HepG2 (cell line): ENCODE results near the gene PLIN3. TPM values are rescaled to one million over a fixed set of nuclear protein-coding genes. Genes with fewer than 3 reads are reported as not detected.
A peak's percentile ranks its signal among the peaks of the same experiment; 100 is the strongest.

ENCODE experiments used
- ADNP ChIP-seq: sonication (generic); formaldehyde crosslinking; IDR thresholded peaks from 2 replicates; pipeline ENCODE4 v1.4.0; 2020; ENCODE audit warnings: missing genetic modification reagents
- ARHGAP35 ChIP-seq: sonication (generic); formaldehyde crosslinking; IDR thresholded peaks from 2 replicates; pipeline ENCODE4 v1.9.0; 2022; ENCODE audit warnings: mild to moderate bottlenecking, inconsistent platforms, moderate library complexity, missing genetic modification reagents, borderline replicate concordance
- CBFB ChIP-seq: sonication (generic); formaldehyde crosslinking; IDR thresholded peaks from 2 replicates; pipeline ENCODE4 v1.4.0; 2020; ENCODE audit warnings: missing genetic modification reagents
- FOXK2 ChIP-seq: fragments of 450-650 bp; IDR thresholded peaks from 2 replicates; pipeline ENCODE4 v1.6.1; 2016
- HNF4G ChIP-seq, 2 experiments: sonication (generic) in 1 of 2; formaldehyde crosslinking in 1 of 2; IDR thresholded peaks; 2 replicates each; pipeline versions ENCODE4 v1.4.0 to v1.6.1; 2011 to 2020; ENCODE audit warnings: borderline replicate concordance in 2 of 2, low read depth in 2 of 2, mild to moderate bottlenecking in 2 of 2, low read length in 1 of 2, missing genetic modification reagents in 1 of 2, moderate library complexity in 1 of 2
- KLF11 ChIP-seq: IDR thresholded peaks from 2 replicates; pipeline ENCODE4 v1.6.1; 2016; ENCODE audit warnings: missing compliant biosample characterization
- MXI1 ChIP-seq: IDR thresholded peaks from 3 replicates; pipeline ENCODE4 v1.6.1; 2012; ENCODE audit warnings: low read depth, low read length, inconsistent platforms, borderline replicate concordance
- PBX3 ChIP-seq: sonication (generic); formaldehyde crosslinking; IDR thresholded peaks from 2 replicates; pipeline ENCODE4 v1.8.1; 2023; ENCODE audit warnings: missing genetic modification reagents, inconsistent platforms, borderline replicate concordance
- POGZ ChIP-seq: sonication (generic); formaldehyde crosslinking; IDR thresholded peaks from 2 replicates; pipeline ENCODE4 v1.4.0; 2020; ENCODE audit warnings: mild to moderate bottlenecking, missing genetic modification reagents
- TFE3 ChIP-seq: IDR thresholded peaks from 2 replicates; pipeline ENCODE4 v1.6.1; 2016
- ZBTB44 ChIP-seq: sonication (generic); formaldehyde crosslinking; IDR thresholded peaks from 2 replicates; pipeline ENCODE4 v1.4.0; 2020; ENCODE audit warnings: missing genetic modification reagents
- ZBTB8A ChIP-seq: sonication (generic); formaldehyde crosslinking; IDR thresholded peaks from 2 replicates; pipeline ENCODE4 v1.4.0; 2020; ENCODE audit warnings: mild to moderate bottlenecking, low read depth, missing genetic modification reagents, borderline replicate concordance
- ZFP91 ChIP-seq: sonication (generic); formaldehyde crosslinking; IDR thresholded peaks from 2 replicates; pipeline ENCODE4 v1.9.0; 2022; ENCODE audit warnings: missing genetic modification reagents, mild to moderate bottlenecking, borderline replicate concordance
- ZNF30 ChIP-seq: sonication (generic); formaldehyde crosslinking; IDR thresholded peaks from 2 replicates; pipeline ENCODE4 v1.5.0; 2020; ENCODE audit warnings: mild to moderate bottlenecking, missing genetic modification reagents
- ZNF597 ChIP-seq: sonication (generic); formaldehyde crosslinking; IDR thresholded peaks from 2 replicates; pipeline ENCODE4 v1.5.0; 2020; ENCODE audit warnings: missing genetic modification reagents
- ZNF614 ChIP-seq: IDR thresholded peaks from 2 replicates; pipeline ENCODE4 v1.6.1; 2018; ENCODE audit warnings: missing biosample characterization, missing genetic modification reagents, inconsistent platforms, borderline replicate concordance
- ZNF710 ChIP-seq: sonication (generic); formaldehyde crosslinking; IDR thresholded peaks from 2 replicates; pipeline ENCODE4 v1.5.0; 2020; ENCODE audit warnings: mild to moderate bottlenecking, missing genetic modification reagents, borderline replicate concordance
- ZSCAN12 ChIP-seq: sonication (generic); formaldehyde crosslinking; IDR thresholded peaks from 2 replicates; pipeline ENCODE4 v1.9.0; 2021; ENCODE audit warnings: mild to moderate bottlenecking, missing genetic modification reagents
- polyA plus RNA-seq, 8 experiments: library from polyadenylated mRNA; depleted of rRNA in 3 of 8; stranded (reverse) in 7 of 8; unstranded in 1 of 8; fragments of >200 nt; fragmentation: Illumina TruSeq in 4 of 8; extraction: Trizol in 4 of 8; gene quantifications; 2 replicates each; pipeline versions ENCODE4 v1.2.1 to v1.2.3, GENCODE V29; 2011 to 2016; ENCODE audit warnings: low read depth in 4 of 8, missing spikeins in 1 of 8, mixed read lengths in 1 of 8; ENCODE audit not compliant: insufficient read depth in 1 of 8
- total RNA-seq, 5 experiments: library from RNA; depleted of rRNA; stranded (reverse); fragments of >200 nt; fragmentation: Illumina TruSeq; extraction: Trizol; gene quantifications; 2 replicates each; pipeline ENCODE4 v1.2.3, GENCODE V29; 2016; ENCODE audit warnings: low read depth in 1 of 5

Gene PLIN3
- total and polyA plus RNA-seq, 2 of the 13 experiments (the other 11 are each of a cell fraction or from before 2014, with no cell fraction given) = 49.3 to 57.9 TPM

GRCh38 chr19:4851551-4852290 is 15.7 kb downstream of the PLIN3 start (continued):
- TF ChIP-seq ZNF614 (CRISPR knock-in tag) (no peak), ZNF30 (CRISPR knock-in tag) (no peak), ZBTB8A (CRISPR knock-in tag) (no peak), MXI1 (peak; percentile 60; the same call in 1 of the 3 replicates), ZFP91 (peak; percentile 67), ZNF710 (peak; percentile 35; the same call in 1 of the 2 replicates), TFE3 (CRISPR knock-in tag) (no peak), ARHGAP35 (CRISPR knock-in tag) (no peak), HNF4G (IDR thresholded peaks at IDR 0.05; ENCODE audit: borderline replicate concordance, low read depth, low read length) (peak; percentile 78; the same call in 1 of the 2 replicates), HNF4G (CRISPR knock-in tag; IDR thresholded peaks at IDR 0.05; ENCODE audit: borderline replicate concordance, low read depth) (peak; percentile 62; the same call in 1 of the 2 replicates), ADNP (no peak), ZSCAN12 (CRISPR knock-in tag) (no peak), FOXK2 (no peak), ZBTB44 (CRISPR knock-in tag) (no peak), KLF11 (CRISPR knock-in tag) (0 out of 2 replicates have a peak, but pooled peaks have one; percentile 37), ZNF597 (no peak), PBX3 (CRISPR knock-in tag) (no peak), POGZ (peak; percentile 61), CBFB (CRISPR knock-in tag) (no peak)
